ENCODE data around the gene NTN1. TPM values are rescaled to one million over a fixed set of nuclear protein-coding genes. Genes with fewer than 3 reads are reported as not detected.

The NTN1 gene
- total RNA-seq, 4 donors from 2014 or later: 5.9 to 11.6 (median 8.5) TPM

- H3K4me3 ChIP-seq (ENCODE audit: low read depth, poor library complexity, severe bottlenecking): no peak overlapping the region
- no peak for DNase-seq (ENCODE audit: low spot score in 2 of 2)
- intact Hi-C loops (cut with DNase I; ENCODE audit: low total_unique reads): loop anchor here (10.0 kb wide), 1 partner anchor 52 kb away; no protein-coding TSS in a partner anchor
- WGBS, 2 donors: 76 to 82% methylated on average over 10 to 11 of the region's 11 CpGs
- no peak for TF ChIP-seq POLR2A (IDR thresholded peaks at IDR 0.05)
- TF ChIP-seq, protein P1, sequence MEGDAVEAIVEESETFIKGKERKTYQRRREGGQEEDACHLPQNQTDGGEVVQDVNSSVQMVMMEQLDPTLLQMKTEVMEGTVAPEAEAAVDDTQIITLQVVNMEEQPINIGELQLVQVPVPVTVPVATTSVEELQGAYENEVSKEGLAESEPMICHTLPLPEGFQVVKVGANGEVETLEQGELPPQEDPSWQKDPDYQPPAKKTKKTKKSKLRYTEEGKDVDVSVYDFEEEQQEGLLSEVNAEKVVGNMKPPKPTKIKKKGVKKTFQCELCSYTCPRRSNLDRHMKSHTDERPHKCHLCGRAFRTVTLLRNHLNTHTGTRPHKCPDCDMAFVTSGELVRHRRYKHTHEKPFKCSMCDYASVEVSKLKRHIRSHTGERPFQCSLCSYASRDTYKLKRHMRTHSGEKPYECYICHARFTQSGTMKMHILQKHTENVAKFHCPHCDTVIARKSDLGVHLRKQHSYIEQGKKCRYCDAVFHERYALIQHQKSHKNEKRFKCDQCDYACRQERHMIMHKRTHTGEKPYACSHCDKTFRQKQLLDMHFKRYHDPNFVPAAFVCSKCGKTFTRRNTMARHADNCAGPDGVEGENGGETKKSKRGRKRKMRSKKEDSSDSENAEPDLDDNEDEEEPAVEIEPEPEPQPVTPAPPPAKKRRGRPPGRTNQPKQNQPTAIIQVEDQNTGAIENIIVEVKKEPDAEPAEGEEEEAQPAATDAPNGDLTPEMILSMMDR (IDR thresholded peaks at IDR 0.05): no peak
Observed at GRCh38 chr17:9116311-9116835, 95.1 kb downstream of the NTN1 start.

- WGBS, 2 donors: 85 to 87% methylated on average over 19 of the region's 19 CpGs
- no peak for DNase-seq (ENCODE audit: low spot score in 2 of 2)
- H3K4me3 ChIP-seq (ENCODE audit: low read depth, poor library complexity, severe bottlenecking): no peak overlapping the region
- intact Hi-C loops (cut with DNase I; ENCODE audit: low total_unique reads): loop anchor here (10.0 kb wide), 1 partner anchor 52 kb away; no protein-coding TSS in a partner anchor
- TF ChIP-seq, protein P1 (IDR thresholded peaks at IDR 0.05): no peak
- no peak for TF ChIP-seq POLR2A (IDR thresholded peaks at IDR 0.05)
Observed at GRCh38 chr17:9116861-9117568, 95.7 kb downstream of the NTN1 start.

- H3K4me3 ChIP-seq (ENCODE audit: low read depth, poor library complexity, severe bottlenecking): no peak overlapping the region
- WGBS, 2 donors: 54 to 57% methylated on average over 5 of the region's 5 CpGs
- TF ChIP-seq, protein P1 (IDR thresholded peaks at IDR 0.05): no peak
- TF ChIP-seq POLR2A (IDR thresholded peaks at IDR 0.05): no peak
- no peak for DNase-seq (ENCODE audit: low spot score in 2 of 2)
- intact Hi-C loops (cut with DNase I; ENCODE audit: low total_unique reads): no loop called here
Observed at GRCh38 chr17:9120471-9120870, 99.2 kb downstream of the NTN1 start.

- TF ChIP-seq, protein P1 (IDR thresholded peaks at IDR 0.05): no peak
- intact Hi-C loops (cut with DNase I; ENCODE audit: low total_unique reads): no loop called here
- no peak for DNase-seq (ENCODE audit: low spot score in 2 of 2)
- H3K4me3 ChIP-seq (ENCODE audit: low read depth, poor library complexity, severe bottlenecking): no peak overlapping the region
- WGBS, 2 donors: 74 to 79% methylated on average over 15 of the region's 15 CpGs
Observed at GRCh38 chr17:9121186-9121820, 100.0 kb downstream of the NTN1 start.

DNA sequence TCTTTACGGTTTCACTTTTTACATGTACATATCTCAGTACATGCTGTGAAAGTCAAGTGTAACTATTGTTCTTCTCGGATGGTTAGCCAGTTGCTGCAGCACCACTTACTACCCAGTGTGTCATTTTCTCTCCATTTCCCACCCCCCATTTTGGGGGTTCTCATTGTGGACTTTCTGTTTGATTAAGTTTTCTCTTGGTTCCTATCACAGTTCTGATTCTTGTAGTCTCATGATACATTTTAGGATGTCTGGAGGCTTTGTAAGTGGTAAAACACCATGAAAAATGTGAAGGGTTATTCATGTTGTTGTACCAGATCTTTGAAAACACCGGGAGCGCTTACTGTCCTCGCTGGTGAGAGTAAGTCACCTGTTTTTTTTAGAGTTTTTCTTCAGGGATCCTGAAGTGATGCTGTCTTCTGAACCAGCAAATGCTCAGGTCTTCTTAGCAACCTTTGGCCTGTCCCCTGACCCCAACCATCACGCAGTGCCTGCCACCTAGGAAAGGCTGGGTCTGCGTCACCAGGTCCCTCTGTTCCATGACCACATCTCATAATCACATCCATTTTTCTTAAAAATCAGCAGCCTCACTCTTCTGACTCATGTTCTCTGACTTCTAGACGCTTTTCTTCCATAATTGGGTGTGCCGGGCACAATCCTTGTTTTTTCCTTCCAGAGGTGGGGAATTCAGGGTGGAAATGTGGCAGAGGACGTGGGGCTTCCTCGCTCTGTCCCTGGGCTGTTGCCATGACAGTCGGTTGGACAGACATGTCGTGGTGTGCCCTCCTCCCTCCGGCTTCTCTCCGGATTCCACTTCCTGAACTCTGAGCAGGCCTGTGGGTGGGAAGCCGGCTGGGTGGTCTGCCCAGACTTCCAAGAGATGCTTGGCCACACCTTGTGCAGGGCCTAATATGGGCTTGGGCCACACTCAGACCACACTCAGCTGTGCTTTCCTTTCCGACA, 102.6 kb downstream of the NTN1 start:
- intact Hi-C loops (cut with DNase I; ENCODE audit: low total_unique reads): no loop called here
- 53 to 56% methylated on average over 17 of the region's 17 CpGs for WGBS, 2 donors
- no peak overlapping the region for H3K4me3 ChIP-seq (ENCODE audit: low read depth, poor library complexity, severe bottlenecking)
- DNase-seq (ENCODE audit: low spot score in 2 of 2): no peak
- no peak for TF ChIP-seq POLR2A (IDR thresholded peaks at IDR 0.05)
- TF ChIP-seq, protein P1 (IDR thresholded peaks at IDR 0.05): no peak
